ENCODE measurements around the gene BANK1. TPM values are rescaled to one million over a fixed set of nuclear protein-coding genes. Genes with fewer than 3 reads are reported as not detected.

BANK1 gene
- total and polyA plus RNA-seq, 10 of the 15 experiments (the other 5 are each of a cell fraction or from before 2014, with no cell fraction given): 0.13 to 2.1 (median 0.42) TPM

DNA sequence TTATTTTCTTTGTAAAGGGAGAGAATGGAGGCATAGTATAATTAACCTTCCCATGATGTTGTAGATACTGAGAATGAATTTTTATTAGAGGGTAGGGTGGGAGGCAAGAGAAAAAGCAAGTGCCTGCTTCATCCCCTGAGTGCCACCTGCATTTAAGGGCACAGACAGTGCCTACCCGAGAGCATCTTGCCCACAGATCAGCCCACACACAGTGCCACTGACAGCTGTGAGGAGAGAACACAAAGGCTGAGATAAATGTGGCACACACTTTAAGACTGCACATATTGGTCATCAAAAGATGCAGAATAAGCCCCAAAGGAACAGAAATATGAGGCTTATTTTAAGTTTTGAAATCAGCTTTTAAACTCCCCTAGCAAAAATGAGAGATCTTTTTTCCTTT lies 304.0 kb downstream of the BANK1 start:
- FAIRE-seq (no peak), DNase-seq (ENCODE audit: low read depth, low spot score) (no peak), ATAC-seq (no peak)
- Histone ChIP-seq H3K27ac (ENCODE audit: control insufficient read depth, insufficient read depth) (no peak overlapping the region), H3K4me2 (ENCODE audit: control insufficient read depth, insufficient read depth) (no peak overlapping the region), H3K36me3 (ENCODE audit: control insufficient read depth in 2 of 2, insufficient read depth in 2 of 2, low read length in 1 of 2) (no peaks in the 10 kb centered on the region), H3K9me3 (replicated peaks; ENCODE audit: control insufficient read depth, insufficient read depth, low read length) (no peaks in the 10 kb centered on the region), H3K27me3 (replicated peaks in 1 of 2; ENCODE audit: control insufficient read depth in 2 of 2, insufficient read depth in 2 of 2, low read length in 1 of 2) (no peaks in the 10 kb centered on the region), H3K79me2 (ENCODE audit: control insufficient read depth, insufficient read depth, low read length) (no peaks in the 10 kb centered on the region), H4K20me1 (ENCODE audit: control insufficient read depth, insufficient read depth) (no peaks in the 10 kb centered on the region), H3K9ac (ENCODE audit: control insufficient read depth, insufficient read depth, low read length) (no peak overlapping the region), H2AFZ (ENCODE audit: control insufficient read depth, low read depth, low read length) (no peak overlapping the region), H3K4me3 (no peak overlapping the region), H3K4me1 (ENCODE audit: control insufficient read depth, insufficient read depth, low read length) (no peaks in the 10 kb centered on the region)
- intact Hi-C loops (cut with micrococcal nuclease; ENCODE audit: unreplicated experiment): no loop called here
- 0% methylated on average over 1 of the region's 1 CpG for WGBS (ENCODE audit: insufficient coverage, insufficient replicate concordance, low lambda C conversion rate, missing lambda C conversion rate)
- no TSS peak for BruUV-seq (replicated peaks)
- in situ Hi-C loops (cut with MboI): no loop called here
- ChIA-PET CTCF (interaction anchor here (0.8 kb wide), 1 partner anchor 57 kb away, joined by 3 read pairs; no protein-coding TSS in a partner anchor), RAD21 (ENCODE audit: unreplicated experiment) (no interaction called here), SMC1A (ENCODE audit: uncharacterized antibody, unreplicated experiment) (no interaction called here), POLR2A (no interaction called here)
- no peak for TF ChIP-seq CBX5 (IDR thresholded peaks at IDR 0.05; ENCODE audit: low read depth)
- no peak for TF ChIP-seq ZZZ3 (IDR thresholded peaks at IDR 0.05; ENCODE audit: control insufficient read depth, insufficient read length, low read depth)
- TF ChIP-seq RAD51 (IDR thresholded peaks at IDR 0.05): no peak
- TF ChIP-seq IKZF2 (IDR thresholded peaks at IDR 0.05): no peak
- no peak for TF ChIP-seq JUND (IDR thresholded peaks at IDR 0.05; ENCODE audit: low read depth, low read length)
- TF ChIP-seq YBX1 (IDR thresholded peaks at IDR 0.05): no peak
- TF ChIP-seq, protein P1, sequence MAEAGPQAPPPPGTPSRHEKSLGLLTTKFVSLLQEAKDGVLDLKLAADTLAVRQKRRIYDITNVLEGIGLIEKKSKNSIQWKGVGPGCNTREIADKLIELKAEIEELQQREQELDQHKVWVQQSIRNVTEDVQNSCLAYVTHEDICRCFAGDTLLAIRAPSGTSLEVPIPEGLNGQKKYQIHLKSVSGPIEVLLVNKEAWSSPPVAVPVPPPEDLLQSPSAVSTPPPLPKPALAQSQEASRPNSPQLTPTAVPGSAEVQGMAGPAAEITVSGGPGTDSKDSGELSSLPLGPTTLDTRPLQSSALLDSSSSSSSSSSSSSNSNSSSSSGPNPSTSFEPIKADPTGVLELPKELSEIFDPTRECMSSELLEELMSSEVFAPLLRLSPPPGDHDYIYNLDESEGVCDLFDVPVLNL (IDR thresholded peaks at IDR 0.05; ENCODE audit: low read depth, low read length): no peak
- TF ChIP-seq, protein P2, sequence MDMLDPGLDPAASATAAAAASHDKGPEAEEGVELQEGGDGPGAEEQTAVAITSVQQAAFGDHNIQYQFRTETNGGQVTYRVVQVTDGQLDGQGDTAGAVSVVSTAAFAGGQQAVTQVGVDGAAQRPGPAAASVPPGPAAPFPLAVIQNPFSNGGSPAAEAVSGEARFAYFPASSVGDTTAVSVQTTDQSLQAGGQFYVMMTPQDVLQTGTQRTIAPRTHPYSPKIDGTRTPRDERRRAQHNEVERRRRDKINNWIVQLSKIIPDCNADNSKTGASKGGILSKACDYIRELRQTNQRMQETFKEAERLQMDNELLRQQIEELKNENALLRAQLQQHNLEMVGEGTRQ (IDR thresholded peaks at IDR 0.05; ENCODE audit: borderline replicate concordance, low read depth, low read length): no peak
- TF ChIP-seq HCFC1 (IDR thresholded peaks at IDR 0.05; ENCODE audit: low read length): no peak
- TF ChIP-seq SPI1 (IDR thresholded peaks at IDR 0.05; ENCODE audit: borderline replicate concordance, insufficient read depth, low read depth, low read length): no peak
- TF ChIP-seq FOXM1 (IDR thresholded peaks at IDR 0.05; ENCODE audit: low read depth, low read length): no peak
- TF ChIP-seq, protein P3, sequence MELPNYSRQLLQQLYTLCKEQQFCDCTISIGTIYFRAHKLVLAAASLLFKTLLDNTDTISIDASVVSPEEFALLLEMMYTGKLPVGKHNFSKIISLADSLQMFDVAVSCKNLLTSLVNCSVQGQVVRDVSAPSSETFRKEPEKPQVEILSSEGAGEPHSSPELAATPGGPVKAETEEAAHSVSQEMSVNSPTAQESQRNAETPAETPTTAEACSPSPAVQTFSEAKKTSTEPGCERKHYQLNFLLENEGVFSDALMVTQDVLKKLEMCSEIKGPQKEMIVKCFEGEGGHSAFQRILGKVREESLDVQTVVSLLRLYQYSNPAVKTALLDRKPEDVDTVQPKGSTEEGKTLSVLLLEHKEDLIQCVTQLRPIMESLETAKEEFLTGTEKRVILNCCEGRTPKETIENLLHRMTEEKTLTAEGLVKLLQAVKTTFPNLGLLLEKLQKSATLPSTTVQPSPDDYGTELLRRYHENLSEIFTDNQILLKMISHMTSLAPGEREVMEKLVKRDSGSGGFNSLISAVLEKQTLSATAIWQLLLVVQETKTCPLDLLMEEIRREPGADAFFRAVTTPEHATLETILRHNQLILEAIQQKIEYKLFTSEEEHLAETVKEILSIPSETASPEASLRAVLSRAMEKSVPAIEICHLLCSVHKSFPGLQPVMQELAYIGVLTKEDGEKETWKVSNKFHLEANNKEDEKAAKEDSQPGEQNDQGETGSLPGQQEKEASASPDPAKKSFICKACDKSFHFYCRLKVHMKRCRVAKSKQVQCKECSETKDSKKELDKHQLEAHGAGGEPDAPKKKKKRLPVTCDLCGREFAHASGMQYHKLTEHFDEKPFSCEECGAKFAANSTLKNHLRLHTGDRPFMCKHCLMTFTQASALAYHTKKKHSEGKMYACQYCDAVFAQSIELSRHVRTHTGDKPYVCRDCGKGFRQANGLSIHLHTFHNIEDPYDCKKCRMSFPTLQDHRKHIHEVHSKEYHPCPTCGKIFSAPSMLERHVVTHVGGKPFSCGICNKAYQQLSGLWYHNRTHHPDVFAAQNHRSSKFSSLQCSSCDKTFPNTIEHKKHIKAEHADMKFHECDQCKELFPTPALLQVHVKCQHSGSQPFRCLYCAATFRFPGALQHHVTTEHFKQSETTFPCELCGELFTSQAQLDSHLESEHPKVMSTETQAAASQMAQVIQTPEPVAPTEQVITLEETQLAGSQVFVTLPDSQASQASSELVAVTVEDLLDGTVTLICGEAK (IDR thresholded peaks at IDR 0.05; ENCODE audit: borderline replicate concordance): no peak
- TF ChIP-seq LARP7 (IDR thresholded peaks at IDR 0.05): no peak
- TF ChIP-seq KDM1A (IDR thresholded peaks at IDR 0.05; ENCODE audit: borderline replicate concordance): no peak
- TF ChIP-seq BHLHE40 (IDR thresholded peaks at IDR 0.05; ENCODE audit: borderline replicate concordance in 1 of 2, low read depth in 2 of 2, low read length in 1 of 2): no peak
- TF ChIP-seq TCF3 (IDR thresholded peaks at IDR 0.05; ENCODE audit: borderline replicate concordance, insufficient read depth, low read depth, low read length): no peak
- no peak for TF ChIP-seq KAT2A (conservative IDR thresholded peaks at IDR 0.05; ENCODE audit: control insufficient read depth, low read depth, low read length)
- no peak for TF ChIP-seq CBFB (IDR thresholded peaks at IDR 0.05; ENCODE audit: low read depth)
- no peak for TF ChIP-seq BCL11A (IDR thresholded peaks at IDR 0.05; ENCODE audit: low read depth, low read length)
- no peak for TF ChIP-seq RCOR1 (conservative IDR thresholded peaks at IDR 0.05; ENCODE audit: low read depth, low read length)

Data from GM12878 (cell line).